Naive B cell (primary cell): ENCODE results near the gene FEM1C. TPM values are rescaled to one million over a fixed set of nuclear protein-coding genes. Genes with fewer than 3 reads are reported as not detected.

ENCODE experiments used
- ATAC-seq, 2 donors: fragments of 150-1000 bp; cut with Tn5 transposase; 2 replicates each; pipeline ENCODE4 v1.10.0; 2021; ENCODE audit warnings: low read depth in 2 of 2, mild to moderate bottlenecking in 2 of 2, moderate library complexity in 2 of 2
- DNase-seq: peaks from one replicate; pipeline ENCODE4 v3.0.0; 2022
- H3K27ac Mint-ChIP-seq, 6 donors: one replicate each; pipeline ENCODE4 v1.8.0; 2020 to 2022; ENCODE audit warnings: mild to moderate bottlenecking in 6 of 6, mixed read lengths in 6 of 6, moderate library complexity in 5 of 6, inconsistent platforms in 2 of 6
- H3K27me3 Mint-ChIP-seq, 3 donors: one replicate each; pipeline ENCODE4 v1.8.0; 2021 to 2022; ENCODE audit warnings: mixed read lengths in 3 of 3, mild to moderate bottlenecking in 1 of 3
- H3K36me3 Mint-ChIP-seq, 2 donors: one replicate each; pipeline ENCODE4 v1.8.0; 2020 to 2022; ENCODE audit warnings: mixed read lengths in 2 of 2, inconsistent platforms in 1 of 2, mild to moderate bottlenecking in 1 of 2
- H3K4me1 Mint-ChIP-seq, 3 donors: one replicate each; pipeline ENCODE4 v1.8.0; 2020 to 2022; ENCODE audit warnings: mixed read lengths in 3 of 3, inconsistent platforms in 1 of 3, mild to moderate bottlenecking in 1 of 3, moderate library complexity in 1 of 3
- H3K4me3 Mint-ChIP-seq, 8 donors: one replicate each; pipeline ENCODE4 v1.8.0; 2020 to 2022; ENCODE audit warnings: mild to moderate bottlenecking in 8 of 8, mixed read lengths in 8 of 8, moderate library complexity in 8 of 8, inconsistent platforms in 2 of 8
- H3K9me3 Mint-ChIP-seq, 7 donors: one replicate each; pipeline ENCODE4 v1.8.0; 2020 to 2022; ENCODE audit warnings: mixed read lengths in 7 of 7, mild to moderate bottlenecking in 5 of 7, inconsistent platforms in 2 of 7, moderate library complexity in 1 of 7
- polyA plus RNA-seq, 6 donors: library from polyadenylated mRNA; unstranded; fragments of 300-500 nt; fragmentation: Illumina TruSeq; gene quantifications; one replicate each; pipeline ENCODE4 v1.2.3, GENCODE V29; 2021; ENCODE audit warnings: low read depth in 6 of 6

FEM1C gene
- polyA plus RNA-seq, 6 donors from 2014 or later, result 1.2 to 2.7 (median 1.6) TPM; not detected in 1

GRCh38 chr5:115577329-115577728 is 32.8 kb upstream of the FEM1C start:
- DNase-seq (no peak), ATAC-seq (no peak)
- peaks cover 0 to 5% (median 0%) of the 10 kb centered on the region in 7 donors for H3K9me3 Mint-ChIP-seq
- H3K36me3 Mint-ChIP-seq, result peaks cover 5 to 8% of the 10 kb centered on the region in 2 donors
- no peak overlapping the region for H3K4me3 Mint-ChIP-seq
- H3K4me1 Mint-ChIP-seq, result peaks cover 15 to 31% (median 17%) of the 10 kb centered on the region in 3 donors
- H3K27ac Mint-ChIP-seq, result no peak overlapping the region
- H3K27me3 Mint-ChIP-seq, result no peaks in the 10 kb centered on the region

GRCh38 chr5:115575167-115576070 is 30.8 kb upstream of the FEM1C start:
- Mint-ChIP-seq H3K9me3 (peaks cover 0 to 5% (median 0%) of the 10 kb centered on the region in 7 donors), H3K27me3 (no peaks in the 10 kb centered on the region), H3K4me3 (no peak overlapping the region), H3K4me1 (peaks cover 8 to 31% (median 17%) of the 10 kb centered on the region in 3 donors), H3K36me3 (peaks cover 0 to 2% of the 10 kb centered on the region in 2 donors), H3K27ac (peak overlapping the region in 1 of 6 donors; percentile 47)
- DNase-seq (no peak), ATAC-seq (no peak)

- ATAC-seq (no peak), DNase-seq (no peak)
- no peak overlapping the region for H3K27ac Mint-ChIP-seq
- H3K27me3 Mint-ChIP-seq, result no peaks in the 10 kb centered on the region
- H3K36me3 Mint-ChIP-seq, result no peaks in the 10 kb centered on the region
- peaks cover 0 to 12% (median 7%) of the 10 kb centered on the region in 3 donors for H3K4me1 Mint-ChIP-seq
- peaks cover 0 to 5% (median 0%) of the 10 kb centered on the region in 7 donors for H3K9me3 Mint-ChIP-seq
- no peak overlapping the region for H3K4me3 Mint-ChIP-seq
Observed at GRCh38 chr5:115573133-115573532, 28.6 kb upstream of the FEM1C start.

GRCh38 chr5:115571441-115571878 is 26.9 kb upstream of the FEM1C start:
- DNase-seq (no peak), ATAC-seq (no peak)
- Mint-ChIP-seq H3K4me3 (no peak overlapping the region), H3K27ac (no peak overlapping the region), H3K9me3 (no peaks in the 10 kb centered on the region), H3K36me3 (no peaks in the 10 kb centered on the region), H3K4me1 (peaks cover 0 to 12% (median 7%) of the 10 kb centered on the region in 3 donors), H3K27me3 (no peaks in the 10 kb centered on the region)

DNA sequence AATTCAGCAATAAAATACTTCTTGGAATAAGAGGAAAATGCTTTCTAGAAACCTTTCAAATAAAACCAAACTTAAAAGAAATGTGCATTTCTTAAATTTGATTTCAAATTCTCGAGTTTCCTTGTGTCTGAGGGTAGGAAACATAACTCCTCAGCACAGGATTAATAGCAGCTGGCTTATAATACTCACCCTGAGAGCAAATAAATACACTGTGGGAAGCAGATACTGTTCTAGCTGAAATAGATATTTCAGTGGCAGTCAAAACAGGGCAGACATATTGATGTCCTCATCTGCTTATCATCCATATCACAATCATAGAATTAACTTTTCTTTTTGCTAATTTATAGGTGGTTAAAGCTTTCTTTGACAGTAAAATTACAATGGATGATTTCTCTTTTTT is 24.1 kb upstream of the FEM1C start:
- no peak for ATAC-seq
- H3K9me3 Mint-ChIP-seq, result no peaks in the 10 kb centered on the region
- H3K4me3 Mint-ChIP-seq, result no peak overlapping the region
- peaks cover 0 to 12% (median 0%) of the 10 kb centered on the region in 3 donors for H3K27me3 Mint-ChIP-seq
- H3K27ac Mint-ChIP-seq, result no peak overlapping the region
- no peak for DNase-seq
- H3K36me3 Mint-ChIP-seq, result no peaks in the 10 kb centered on the region
- H3K4me1 Mint-ChIP-seq, result no peaks in the 10 kb centered on the region

DNA sequence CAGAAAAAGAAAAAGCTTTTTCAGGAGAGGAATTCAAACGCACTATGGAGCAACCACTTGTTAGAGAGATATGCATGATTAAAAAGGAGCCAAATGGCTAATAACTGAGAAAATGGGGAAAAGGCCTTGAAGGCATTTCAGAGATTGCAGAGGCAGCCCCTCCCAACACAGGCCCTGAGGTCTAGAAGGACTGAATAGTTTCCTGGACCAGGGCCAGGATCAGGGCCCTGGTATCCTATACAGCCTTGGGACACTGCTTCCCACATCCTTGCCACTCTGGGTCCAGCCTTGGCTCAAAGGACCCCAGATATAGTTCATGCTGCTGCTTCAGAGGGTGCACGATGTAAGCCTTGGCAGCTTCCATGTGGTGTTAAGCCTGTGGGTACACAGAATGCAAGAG is 20.7 kb upstream of the FEM1C start:
- ATAC-seq (no peak), DNase-seq (no peak)
- Mint-ChIP-seq H3K4me1 (no peaks in the 10 kb centered on the region), H3K27ac (no peak overlapping the region), H3K27me3 (peaks cover 0 to 20% (median 1%) of the 10 kb centered on the region in 3 donors), H3K9me3 (peaks cover 0 to 9% (median 4%) of the 10 kb centered on the region in 7 donors), H3K4me3 (no peak overlapping the region), H3K36me3 (no peaks in the 10 kb centered on the region)

- Mint-ChIP-seq H3K4me1 (no peaks in the 10 kb centered on the region), H3K4me3 (no peak overlapping the region), H3K36me3 (no peaks in the 10 kb centered on the region), H3K9me3 (peaks cover 0 to 9% (median 4%) of the 10 kb centered on the region in 7 donors), H3K27ac (no peak overlapping the region), H3K27me3 (peaks cover 0 to 22% (median 6%) of the 10 kb centered on the region in 3 donors)
- no peak for ATAC-seq
- no peak for DNase-seq
Observed at GRCh38 chr5:115561176-115561575, 16.6 kb upstream of the FEM1C start.

DNA sequence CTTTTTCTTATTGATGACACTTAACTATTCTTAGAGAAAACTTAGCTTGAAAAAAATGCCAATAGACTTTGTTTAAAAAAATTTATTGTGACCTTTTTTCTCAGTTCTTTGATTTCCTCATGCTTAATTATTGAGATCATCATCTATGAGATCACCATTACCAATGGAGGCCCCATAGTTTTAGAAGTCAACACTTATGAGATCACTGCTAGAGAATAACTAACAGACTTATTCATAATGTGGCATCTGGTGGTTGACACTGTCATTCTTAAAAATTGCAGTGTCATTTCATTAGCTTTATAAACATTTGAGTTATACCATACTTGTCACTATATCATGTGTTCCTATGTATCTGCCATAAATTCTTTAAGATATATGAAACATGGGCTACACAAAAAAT is 14.9 kb upstream of the FEM1C start:
- H3K9me3 Mint-ChIP-seq, result peaks cover 0 to 9% (median 4%) of the 10 kb centered on the region in 7 donors
- DNase-seq (no peak), ATAC-seq (no peak)
- peaks cover 0 to 14% (median 6%) of the 10 kb centered on the region in 3 donors for H3K27me3 Mint-ChIP-seq
- H3K4me1 Mint-ChIP-seq, result no peaks in the 10 kb centered on the region
- no peaks in the 10 kb centered on the region for H3K36me3 Mint-ChIP-seq
- H3K4me3 Mint-ChIP-seq, result no peak overlapping the region
- no peak overlapping the region for H3K27ac Mint-ChIP-seq

DNA sequence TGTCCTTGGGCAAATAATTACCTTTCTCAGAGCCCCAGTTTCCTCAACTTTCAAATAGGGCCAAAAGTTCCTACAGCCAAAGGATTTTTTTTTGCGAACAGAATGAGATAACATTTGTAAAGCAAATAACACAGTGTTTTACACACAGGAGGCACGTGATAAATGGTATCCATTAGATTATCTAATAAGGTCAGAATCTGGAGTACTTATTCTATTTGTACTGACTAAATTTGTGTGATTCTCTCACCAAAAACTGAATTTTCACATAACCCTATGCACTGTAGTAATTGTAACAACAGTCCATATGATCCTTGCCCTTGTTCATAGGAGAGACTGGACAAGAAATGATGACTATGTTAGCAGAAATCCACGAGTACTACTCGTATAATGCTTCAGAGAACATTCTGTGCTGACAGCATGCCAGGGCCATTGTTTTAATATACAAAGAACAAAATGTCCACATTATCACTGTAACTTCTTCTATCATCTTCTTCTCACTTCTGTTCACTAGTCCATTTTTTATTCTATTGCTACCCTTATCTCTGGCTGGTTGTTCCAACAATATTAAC is 13.9 kb upstream of the FEM1C start:
- no peak for DNase-seq
- Mint-ChIP-seq H3K36me3 (no peaks in the 10 kb centered on the region), H3K4me1 (no peaks in the 10 kb centered on the region), H3K9me3 (peaks cover 0 to 9% (median 4%) of the 10 kb centered on the region in 7 donors), H3K27me3 (peaks cover 0 to 12% (median 6%) of the 10 kb centered on the region in 3 donors), H3K27ac (peak overlapping the region in 1 of 6 donors; percentile 88), H3K4me3 (no peak overlapping the region)
- ATAC-seq, result no peak

- Mint-ChIP-seq H3K36me3 (no peaks in the 10 kb centered on the region), H3K9me3 (peaks cover 0 to 9% (median 4%) of the 10 kb centered on the region in 7 donors), H3K4me3 (no peak overlapping the region), H3K27ac (peak overlapping the region in 1 of 6 donors; percentile 75), H3K4me1 (no peaks in the 10 kb centered on the region), H3K27me3 (peaks cover 6 to 17% (median 11%) of the 10 kb centered on the region in 3 donors)
- DNase-seq (no peak), ATAC-seq (no peak)
Observed at GRCh38 chr5:115557667-115558387, 13.3 kb upstream of the FEM1C start.

DNA sequence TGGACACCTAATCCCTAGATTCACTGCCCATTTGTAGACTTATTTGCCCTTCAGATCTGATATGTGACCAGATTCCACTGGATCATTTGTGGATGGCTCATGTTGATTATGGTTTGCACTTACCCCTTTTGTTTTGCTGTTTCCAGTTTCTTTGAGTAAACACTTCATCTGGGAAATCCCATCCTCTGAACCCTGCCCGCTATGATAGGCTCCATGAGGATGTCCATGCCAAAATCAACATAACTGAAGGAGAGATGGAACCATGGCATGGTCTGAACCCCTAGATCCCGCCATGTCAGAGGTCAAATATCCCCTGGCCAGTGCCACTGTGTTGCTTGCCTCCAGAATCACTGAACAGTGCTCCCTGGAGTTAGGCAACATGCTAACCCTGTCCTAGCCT is 11.7 kb upstream of the FEM1C start:
- Mint-ChIP-seq H3K4me1 (no peaks in the 10 kb centered on the region), H3K36me3 (no peaks in the 10 kb centered on the region), H3K9me3 (peaks cover 0 to 4% (median 3%) of the 10 kb centered on the region in 7 donors), H3K27ac (no peak overlapping the region), H3K27me3 (peaks cover 14 to 28% (median 20%) of the 10 kb centered on the region in 3 donors), H3K4me3 (peak overlapping the region in 1 of 8 donors; percentile 6)
- DNase-seq, result no peak
- no peak for ATAC-seq

- Mint-ChIP-seq H3K36me3 (no peaks in the 10 kb centered on the region), H3K27ac (no peak overlapping the region), H3K9me3 (peaks cover 0 to 1% (median 0%) of the 10 kb centered on the region in 7 donors), H3K27me3 (peaks cover 12 to 28% (median 20%) of the 10 kb centered on the region in 3 donors), H3K4me3 (no peak overlapping the region), H3K4me1 (no peaks in the 10 kb centered on the region)
- ATAC-seq (no peak), DNase-seq (no peak)
Observed at GRCh38 chr5:115555084-115555633, 10.6 kb upstream of the FEM1C start.

GRCh38 chr5:115553082-115553481 is 8.5 kb upstream of the FEM1C start:
- no peak overlapping the region for H3K4me3 Mint-ChIP-seq
- peak overlapping the region in 1 of 6 donors; percentile 3 for H3K27ac Mint-ChIP-seq
- no peaks in the 10 kb centered on the region for H3K4me1 Mint-ChIP-seq
- no peak for ATAC-seq
- H3K27me3 Mint-ChIP-seq, result peaks cover 8 to 24% (median 20%) of the 10 kb centered on the region in 3 donors
- no peaks in the 10 kb centered on the region for H3K36me3 Mint-ChIP-seq
- H3K9me3 Mint-ChIP-seq, result no peaks in the 10 kb centered on the region
- DNase-seq, result no peak
